ENCODE measurements around the gene PPP2R5C.

Gene PPP2R5C

GRCh38 chr14:101867854-101868253 lies 106.3 kb downstream of the PPP2R5C start:
- no peak overlapping the region for H3K4me3 ChIP-seq (ENCODE audit: low read length)
- TF ChIP-seq ZNF274 (IDR thresholded peaks at IDR 0.05; ENCODE audit: low read depth, low read length): no peak

- H3K4me3 ChIP-seq (ENCODE audit: low read length): no peak overlapping the region
- no peak for TF ChIP-seq ZNF274 (IDR thresholded peaks at IDR 0.05; ENCODE audit: low read depth, low read length)
These were observed 107.7 kb downstream of the PPP2R5C start for GRCh38 chr14:101869217-101869616.

- no peak overlapping the region for H3K4me3 ChIP-seq (ENCODE audit: low read length)
- no peak for TF ChIP-seq ZNF274 (IDR thresholded peaks at IDR 0.05; ENCODE audit: low read depth, low read length)
These were observed 108.9 kb downstream of the PPP2R5C start for GRCh38 chr14:101870273-101870939.

GRCh38 chr14:101872346-101872745 lies 110.8 kb downstream of the PPP2R5C start:
- no peak for TF ChIP-seq ZNF274 (IDR thresholded peaks at IDR 0.05; ENCODE audit: low read depth, low read length)
- H3K4me3 ChIP-seq (ENCODE audit: low read length): no peak overlapping the region

- TF ChIP-seq ZNF274 (IDR thresholded peaks at IDR 0.05; ENCODE audit: low read depth, low read length): no peak
- no peak overlapping the region for H3K4me3 ChIP-seq (ENCODE audit: low read length)
These were observed 111.7 kb downstream of the PPP2R5C start for GRCh38 chr14:101873076-101873825.

- no peak for TF ChIP-seq ZNF274 (IDR thresholded peaks at IDR 0.05; ENCODE audit: low read depth, low read length)
- no peak overlapping the region for H3K4me3 ChIP-seq (ENCODE audit: low read length)
These were observed 112.5 kb downstream of the PPP2R5C start for GRCh38 chr14:101873991-101874390.

GRCh38 chr14:101875041-101875726 lies 113.7 kb downstream of the PPP2R5C start:
- H3K4me3 ChIP-seq (ENCODE audit: low read length): peak overlapping the region; percentile 66; the same call in 1 of the 2 replicates
- no peak for TF ChIP-seq ZNF274 (IDR thresholded peaks at IDR 0.05; ENCODE audit: low read depth, low read length)

GRCh38 chr14:101875727-101876554 lies 114.4 kb downstream of the PPP2R5C start:
- TF ChIP-seq ZNF274 (IDR thresholded peaks at IDR 0.05; ENCODE audit: low read depth, low read length): no peak
- peak overlapping the region; percentile 66 for H3K4me3 ChIP-seq (ENCODE audit: low read length)

- H3K4me3 ChIP-seq (ENCODE audit: low read length): peak overlapping the region; percentile 6; the same call in 1 of the 2 replicates
- no peak for TF ChIP-seq ZNF274 (IDR thresholded peaks at IDR 0.05; ENCODE audit: low read depth, low read length)
These were observed 115.0 kb downstream of the PPP2R5C start for GRCh38 chr14:101876555-101876938.

- H3K4me3 ChIP-seq (ENCODE audit: low read length): no peak overlapping the region; the same call in 1 of the 2 replicates
- no peak for TF ChIP-seq ZNF274 (IDR thresholded peaks at IDR 0.05; ENCODE audit: low read depth, low read length)
These were observed 116.3 kb downstream of the PPP2R5C start for GRCh38 chr14:101877766-101878165.

GRCh38 chr14:101878211-101878821 lies 116.8 kb downstream of the PPP2R5C start:
- no peak overlapping the region for H3K4me3 ChIP-seq (ENCODE audit: low read length)
- TF ChIP-seq ZNF274 (IDR thresholded peaks at IDR 0.05; ENCODE audit: low read depth, low read length): no peak

GRCh38 chr14:101878822-101879528 lies 117.5 kb downstream of the PPP2R5C start:
- no peak overlapping the region; the same call in 1 of the 2 replicates for H3K4me3 ChIP-seq (ENCODE audit: low read length)

More at GRCh38 chr14:101878822-101879528, 117.5 kb downstream of the PPP2R5C start:
- no peak for TF ChIP-seq ZNF274 (IDR thresholded peaks at IDR 0.05; ENCODE audit: low read depth, low read length)
